ENCODE measurements around the gene TAX1BP3.

- no peak for TF ChIP-seq CTCF (conservative IDR thresholded peaks at IDR 0.05; ENCODE audit: low read length)
- TF ChIP-seq EZH2phosphoT487 (IDR thresholded peaks at IDR 0.05; ENCODE audit: borderline replicate concordance, low read depth, low read length) = no peak
Measured at GRCh38 chr17:3622977-3623594, 45.3 kb downstream of the TAX1BP3 start.

Measured in OCI-LY7 (cell line).